Immature natural killer cell (primary cell): ENCODE measurements around the gene SLC25A26. TPM values are rescaled to one million over a fixed set of nuclear protein-coding genes. Genes with fewer than 3 reads are reported as not detected.
"Not testable (repeated sequence)": the region's sequence is repeated elsewhere in the genome, so short reads cannot be mapped to it uniquely, and the experiment has no call there.

Experiments used
- DNase-seq, 3 donors: peaks; one replicate each; pipeline ENCODE4 v3.0.0; 2022; ENCODE audit warnings: mixed read lengths in 1 of 3
- H3K27ac Mint-ChIP-seq, 6 donors: one replicate each; pipeline ENCODE4 v1.8.0; 2020; ENCODE audit warnings: mixed read lengths in 6 of 6, mild to moderate bottlenecking in 5 of 6, inconsistent platforms in 4 of 6, moderate library complexity in 3 of 6
- H3K27me3 Mint-ChIP-seq, 3 donors: one replicate each; pipeline ENCODE4 v1.8.0; 2020 to 2021; ENCODE audit warnings: low read depth in 3 of 3, mild to moderate bottlenecking in 3 of 3, mixed read lengths in 3 of 3, moderate library complexity in 3 of 3, inconsistent platforms in 1 of 3
- H3K36me3 Mint-ChIP-seq, 3 donors: one replicate each; pipeline ENCODE4 v1.8.0; 2020; ENCODE audit warnings: mixed read lengths in 3 of 3, inconsistent platforms in 2 of 3, mild to moderate bottlenecking in 2 of 3
- H3K4me1 Mint-ChIP-seq, 2 donors: one replicate each; pipeline ENCODE4 v1.8.0; 2020; ENCODE audit warnings: inconsistent platforms in 2 of 2, mild to moderate bottlenecking in 2 of 2, mixed read lengths in 2 of 2, moderate library complexity in 1 of 2
- H3K4me3 Mint-ChIP-seq, 5 donors: one replicate each; pipeline ENCODE4 v1.8.0; 2020; ENCODE audit warnings: mild to moderate bottlenecking in 5 of 5, mixed read lengths in 5 of 5, inconsistent platforms in 3 of 5, moderate library complexity in 3 of 5
- H3K9me3 Mint-ChIP-seq, 6 donors: one replicate each; pipeline ENCODE4 v1.8.0; 2020; ENCODE audit warnings: mild to moderate bottlenecking in 6 of 6, mixed read lengths in 6 of 6, inconsistent platforms in 4 of 6, moderate library complexity in 3 of 6
- polyA plus RNA-seq, 3 donors: library from polyadenylated mRNA; unstranded; fragments of 300-500 nt; fragmentation: Illumina TruSeq; gene quantifications; one replicate each; pipeline ENCODE4 v1.2.3, GENCODE V29; 2021

SLC25A26 gene
- polyA plus RNA-seq, 3 donors from 2014 or later, result 27.1 to 52.3 (median 43.3) TPM

DNA sequence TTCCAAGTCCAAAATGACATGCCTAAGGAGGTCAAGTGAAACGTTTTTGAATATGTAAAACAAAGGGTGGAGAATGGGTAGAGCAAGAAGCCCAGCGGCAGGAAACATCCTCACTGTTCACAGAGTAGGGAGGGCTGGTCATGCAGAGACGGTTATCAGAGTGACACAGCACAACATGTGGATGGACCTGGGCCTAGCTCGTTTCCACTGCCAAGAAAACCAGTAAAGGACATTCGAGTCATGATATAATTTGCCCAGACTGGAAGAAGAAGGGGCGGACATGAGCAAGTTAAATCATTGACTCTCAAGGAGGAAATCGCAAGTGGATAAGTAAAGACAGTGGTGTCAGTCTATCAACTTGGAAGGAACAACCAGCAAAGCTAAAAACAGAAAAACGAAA, 190.7 kb downstream of the SLC25A26 start:
- no peak for DNase-seq
- Mint-ChIP-seq H3K4me1 (peaks cover 0 to 2% of the 10 kb centered on the region in 2 donors), H3K27me3 (peaks cover 0 to 3% (median 0%) of the 10 kb centered on the region in 3 donors), H3K36me3 (peaks cover 5 to 26% (median 11%) of the 10 kb centered on the region in 3 donors), H3K9me3 (no peaks in the 10 kb centered on the region), H3K27ac (no peak overlapping the region), H3K4me3 (no peak overlapping the region)

DNA sequence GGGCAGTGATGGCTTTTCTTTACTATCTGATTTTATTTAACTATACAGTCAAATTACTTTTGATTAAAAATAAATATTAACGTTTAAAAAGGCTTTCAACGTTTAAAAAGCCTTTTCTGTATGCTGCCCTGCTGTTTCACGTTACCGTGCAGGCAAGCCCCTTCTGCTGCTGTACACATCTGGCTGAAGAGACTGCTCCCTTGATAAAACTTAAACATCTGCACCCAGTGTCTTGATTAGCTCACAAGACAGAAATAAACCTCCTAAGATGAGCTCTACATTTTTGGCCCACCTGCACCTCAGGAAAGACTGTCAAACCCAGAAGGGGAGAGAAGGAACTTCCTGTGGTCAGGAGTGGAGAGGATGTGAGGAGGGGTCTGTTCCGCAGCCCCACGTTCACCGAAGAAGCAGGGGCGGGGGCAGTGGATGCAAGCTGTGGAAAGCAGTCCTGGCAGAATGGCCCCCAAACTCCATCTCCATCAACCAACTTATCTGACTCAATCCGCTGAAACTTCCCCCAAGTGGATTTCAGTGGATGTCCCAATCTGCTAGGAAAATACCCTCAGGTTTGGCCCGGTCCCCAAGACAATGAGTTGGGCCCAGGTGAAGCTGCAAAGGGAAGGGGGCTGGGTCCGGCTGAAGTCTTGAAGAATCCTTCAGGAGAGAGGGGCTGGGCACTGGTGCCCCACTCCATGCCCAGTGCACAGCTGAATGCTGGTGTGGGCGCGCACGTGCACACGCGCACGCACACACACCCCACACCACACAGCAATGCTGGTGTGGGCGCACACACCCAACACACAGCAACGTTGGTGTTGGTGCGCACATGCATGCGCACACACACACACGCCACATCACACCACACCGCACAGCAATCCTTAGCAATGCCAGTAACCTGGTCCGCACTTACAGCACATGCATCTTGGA, 191.4 kb downstream of the SLC25A26 start:
- H3K9me3 Mint-ChIP-seq, result no peaks in the 10 kb centered on the region
- H3K36me3 Mint-ChIP-seq, result peaks cover 5 to 26% (median 11%) of the 10 kb centered on the region in 3 donors
- H3K27me3 Mint-ChIP-seq, result peaks cover 0 to 3% (median 0%) of the 10 kb centered on the region in 3 donors
- no peak overlapping the region for H3K27ac Mint-ChIP-seq
- no peak for DNase-seq
- H3K4me1 Mint-ChIP-seq, result peaks cover 0 to 2% of the 10 kb centered on the region in 2 donors
- H3K4me3 Mint-ChIP-seq, result no peak overlapping the region

DNA sequence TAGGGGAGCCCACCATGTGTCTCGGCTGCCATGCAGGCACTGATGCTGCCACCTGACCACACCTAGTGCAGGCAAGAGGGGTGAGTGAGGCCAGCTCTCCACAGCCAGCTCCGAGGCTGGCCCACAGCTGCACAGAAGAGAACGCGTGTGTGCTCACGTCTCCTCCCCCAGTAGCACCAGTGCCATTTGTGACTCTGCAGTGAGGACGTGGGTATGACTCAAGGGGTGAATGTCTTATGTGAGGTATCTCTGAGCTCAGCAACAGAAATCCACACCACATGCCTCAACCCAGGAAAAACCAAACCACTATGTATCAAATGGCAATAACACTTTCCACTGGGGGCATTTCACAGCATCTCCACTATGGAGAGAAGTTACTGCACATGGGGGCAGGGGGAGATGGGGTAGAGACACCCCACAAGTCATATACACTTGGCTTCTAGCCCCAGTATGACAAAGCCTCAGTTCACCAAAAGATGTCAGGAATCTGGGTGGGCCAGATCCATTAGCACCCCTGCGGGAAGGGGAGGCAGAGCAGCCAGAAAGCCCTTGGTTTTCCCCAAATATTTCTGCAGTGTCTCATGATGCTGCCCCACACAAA, 192.4 kb downstream of the SLC25A26 start:
- H3K4me3 Mint-ChIP-seq, result no peak overlapping the region
- H3K36me3 Mint-ChIP-seq, result peaks cover 5 to 23% (median 11%) of the 10 kb centered on the region in 3 donors
- no peak for DNase-seq
- no peaks in the 10 kb centered on the region for H3K9me3 Mint-ChIP-seq
- peak overlapping the region in 1 of 6 donors; percentile 40 for H3K27ac Mint-ChIP-seq
- H3K27me3 Mint-ChIP-seq, result peaks cover 0 to 3% (median 0%) of the 10 kb centered on the region in 3 donors
- H3K4me1 Mint-ChIP-seq, result peaks cover 0 to 2% of the 10 kb centered on the region in 2 donors

DNA sequence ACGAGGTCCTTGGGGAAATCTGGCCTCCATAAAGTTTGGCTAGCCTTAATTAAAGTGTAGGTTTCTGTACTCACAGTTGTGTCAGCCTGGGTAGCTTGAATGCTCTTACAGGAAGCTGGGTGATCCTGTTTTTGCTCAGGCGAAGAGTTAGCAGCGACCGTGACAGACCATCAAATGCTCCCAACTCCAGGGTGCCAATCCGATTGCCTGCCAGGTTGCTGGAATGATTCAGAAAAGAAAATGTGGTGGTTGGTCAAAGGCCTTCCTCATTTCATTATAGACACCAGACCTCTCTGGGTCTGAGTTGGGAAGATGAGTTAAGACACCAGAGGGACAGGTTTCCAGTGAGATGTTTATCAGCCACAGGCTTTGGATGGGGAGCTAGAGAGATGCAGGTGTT, 194.0 kb downstream of the SLC25A26 start:
- no peak for DNase-seq

GRCh38 chr3:66415867-66416428, 195.1 kb downstream of the SLC25A26 start:
- Mint-ChIP-seq H3K27ac (no peak overlapping the region), H3K9me3 (peaks cover 0 to 5% (median 3%) of the 10 kb centered on the region in 6 donors), H3K36me3 (peaks cover 9 to 30% (median 14%) of the 10 kb centered on the region in 3 donors)

More for the DNA sequence above, 194.0 kb downstream of the SLC25A26 start:
- H3K9me3 Mint-ChIP-seq, result no peaks in the 10 kb centered on the region
- peaks cover 7 to 13% of the 10 kb centered on the region in 2 donors for H3K4me1 Mint-ChIP-seq
- H3K27me3 Mint-ChIP-seq, result peaks cover 0 to under 1% (median 0%) of the 10 kb centered on the region in 3 donors
- no peak overlapping the region for H3K4me3 Mint-ChIP-seq
- H3K36me3 Mint-ChIP-seq, result peaks cover 5 to 23% (median 7%) of the 10 kb centered on the region in 3 donors
- no peak overlapping the region for H3K27ac Mint-ChIP-seq

GRCh38 chr3:66416556-66417304, 195.9 kb downstream of the SLC25A26 start:
- H3K27me3 Mint-ChIP-seq, result peaks cover 0 to 4% (median 1%) of the 10 kb centered on the region in 3 donors
- no peak for DNase-seq
- peaks cover 9 to 25% (median 14%) of the 10 kb centered on the region in 3 donors for H3K36me3 Mint-ChIP-seq
- no peak overlapping the region for H3K27ac Mint-ChIP-seq
- H3K4me1 Mint-ChIP-seq, result peaks cover 16 to 22% of the 10 kb centered on the region in 2 donors
- H3K4me3 Mint-ChIP-seq, result no peak overlapping the region
- peaks cover 0 to 7% (median 4%) of the 10 kb centered on the region in 6 donors for H3K9me3 Mint-ChIP-seq

More at GRCh38 chr3:66415867-66416428, 195.1 kb downstream of the SLC25A26 start:
- DNase-seq, result no peak
- Mint-ChIP-seq H3K27me3 (peaks cover 0 to 4% (median 1%) of the 10 kb centered on the region in 3 donors), H3K4me3 (no peak overlapping the region), H3K4me1 (peaks cover 16 to 22% of the 10 kb centered on the region in 2 donors)

DNA sequence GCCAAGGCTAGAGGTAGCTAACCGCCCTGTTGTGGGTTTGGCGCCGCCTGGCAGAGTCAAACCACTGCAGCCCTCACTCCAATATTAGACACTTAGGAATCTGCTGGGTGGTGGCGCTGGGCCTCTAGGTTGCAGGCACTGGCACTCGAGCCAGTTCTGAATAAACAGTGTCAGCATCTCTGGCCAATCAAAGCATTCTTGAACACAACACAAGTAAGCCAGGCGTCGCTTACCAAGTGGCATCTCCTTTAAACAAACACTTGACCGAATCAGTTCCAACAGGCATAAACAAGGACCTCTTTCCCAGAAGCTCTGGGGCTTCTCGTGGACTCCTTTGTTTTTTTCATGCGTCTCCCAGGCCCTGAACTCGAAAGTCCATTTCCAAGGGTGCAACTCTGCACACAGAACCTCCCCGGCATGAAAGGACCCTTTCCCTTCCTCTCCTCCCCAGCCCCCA, 197.7 kb downstream of the SLC25A26 start:
- H3K4me1 Mint-ChIP-seq, result peaks cover 16 to 22% of the 10 kb centered on the region in 2 donors
- DNase-seq, result no peak
- H3K9me3 Mint-ChIP-seq, result peaks cover 6 to 17% (median 9%) of the 10 kb centered on the region in 6 donors
- peaks cover 10 to 18% (median 13%) of the 10 kb centered on the region in 3 donors for H3K36me3 Mint-ChIP-seq
- H3K27me3 Mint-ChIP-seq, result peaks cover 0 to 4% (median 1%) of the 10 kb centered on the region in 3 donors
- H3K27ac Mint-ChIP-seq, result no peak overlapping the region
- H3K4me3 Mint-ChIP-seq, result no peak overlapping the region

- Mint-ChIP-seq H3K36me3 (peaks cover 10 to 16% (median 13%) of the 10 kb centered on the region in 3 donors), H3K27ac (peak overlapping the region in 1 of 6 donors; percentile 52), H3K27me3 (peaks cover 0 to 4% (median 1%) of the 10 kb centered on the region in 3 donors), H3K4me1 (peaks cover 16 to 22% of the 10 kb centered on the region in 2 donors), H3K4me3 (no peak overlapping the region), H3K9me3 (peaks cover 6 to 17% (median 9%) of the 10 kb centered on the region in 6 donors)
- DNase-seq, result no peak
These were observed 198.2 kb downstream of the SLC25A26 start for GRCh38 chr3:66419036-66419435.

- not testable (repeated sequence) for H3K27me3 Mint-ChIP-seq, H3K27ac Mint-ChIP-seq, H3K4me3 Mint-ChIP-seq, DNase-seq
- Mint-ChIP-seq H3K4me1 (peaks cover 18 to 22% of the 10 kb centered on the region in 2 donors), H3K9me3 (peaks cover 6 to 17% (median 9%) of the 10 kb centered on the region in 6 donors), H3K36me3 (peaks cover 10 to 20% (median 13%) of the 10 kb centered on the region in 3 donors)
These were observed 200.3 kb downstream of the SLC25A26 start for GRCh38 chr3:66421144-66421543.

DNA sequence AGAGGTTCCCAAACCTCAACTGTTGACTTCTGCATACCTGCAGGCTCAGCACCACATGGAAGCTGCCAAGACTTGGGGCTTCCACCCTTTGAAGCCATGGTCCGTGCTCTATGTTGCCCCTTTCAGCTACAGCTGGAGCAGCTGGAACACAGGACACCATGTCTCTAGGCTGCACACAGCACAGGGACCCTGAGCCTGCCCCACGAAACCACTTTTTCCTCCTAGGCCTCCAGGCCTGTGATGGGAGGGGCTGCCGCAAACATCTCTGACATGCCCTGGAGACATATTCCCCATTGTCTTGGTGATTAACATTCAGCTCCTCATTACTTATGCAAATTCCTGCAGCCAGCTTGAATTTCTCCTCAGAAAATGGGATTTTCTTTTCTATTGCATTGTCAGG, 201.1 kb downstream of the SLC25A26 start:
- peaks cover 18 to 22% of the 10 kb centered on the region in 2 donors for H3K4me1 Mint-ChIP-seq

DNA sequence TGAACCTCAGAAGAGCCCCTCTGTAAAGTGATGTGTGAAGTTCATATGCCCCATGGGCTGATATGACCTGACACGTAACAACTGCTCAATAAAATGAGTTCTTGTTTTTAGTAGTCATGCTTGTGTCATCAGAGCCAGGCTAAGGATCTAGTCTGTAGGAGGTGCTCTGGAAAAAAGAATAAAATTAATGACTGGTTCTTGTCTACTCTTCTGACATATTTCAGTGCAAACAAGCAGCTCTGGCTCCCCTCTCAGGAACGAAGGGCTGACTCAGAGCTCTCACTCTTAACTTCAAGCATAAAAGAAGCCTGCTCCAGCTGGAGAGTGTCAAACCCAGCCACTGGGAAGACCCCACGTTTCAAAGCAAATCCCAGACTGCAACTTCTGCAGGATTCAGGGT, 203.0 kb downstream of the SLC25A26 start:
- no peak overlapping the region for H3K27ac Mint-ChIP-seq
- H3K27me3 Mint-ChIP-seq, result peaks cover 0 to 4% (median 1%) of the 10 kb centered on the region in 3 donors
- peaks cover 15 to 18% of the 10 kb centered on the region in 2 donors for H3K4me1 Mint-ChIP-seq
- DNase-seq, result no peak
- H3K36me3 Mint-ChIP-seq, result peaks cover 10 to 20% (median 13%) of the 10 kb centered on the region in 3 donors
- peaks cover 6 to 17% (median 9%) of the 10 kb centered on the region in 6 donors for H3K9me3 Mint-ChIP-seq
- no peak overlapping the region for H3K4me3 Mint-ChIP-seq

More for the DNA sequence above, 201.1 kb downstream of the SLC25A26 start:
- not testable (repeated sequence) for H3K27me3 Mint-ChIP-seq, DNase-seq, H3K4me3 Mint-ChIP-seq, H3K27ac Mint-ChIP-seq
- Mint-ChIP-seq H3K36me3 (peaks cover 10 to 20% (median 13%) of the 10 kb centered on the region in 3 donors), H3K9me3 (peaks cover 6 to 17% (median 9%) of the 10 kb centered on the region in 6 donors)

- peaks cover 0 to 2% (median 1%) of the 10 kb centered on the region in 3 donors for H3K27me3 Mint-ChIP-seq
- H3K4me3 Mint-ChIP-seq, result no peak overlapping the region
- H3K36me3 Mint-ChIP-seq, result peaks cover 8 to 18% (median 11%) of the 10 kb centered on the region in 3 donors
- H3K27ac Mint-ChIP-seq, result no peak overlapping the region
- peaks cover 6 to 17% (median 9%) of the 10 kb centered on the region in 6 donors for H3K9me3 Mint-ChIP-seq
- no peak for DNase-seq
- peaks cover 7 to 9% of the 10 kb centered on the region in 2 donors for H3K4me1 Mint-ChIP-seq
These were observed 204.2 kb downstream of the SLC25A26 start for GRCh38 chr3:66425032-66425431.
